Brain microvascular endothelial cell (primary cell): ENCODE data around the gene NR3C1.
"Not testable (repeated sequence)": the region's sequence is repeated elsewhere in the genome, so short reads cannot be mapped to it uniquely, and the experiment has no call there.

ENCODE experiments used
- DNase-seq: peaks from one replicate; pipeline ENCODE4 v3.0.0-alpha.2; 2020
- H3K27ac ChIP-seq: fragments of 250-450 bp; sonication (Bioruptor Pico); 2 replicates; pipeline ENCODE4 v1.5.1; 2020; ENCODE audit warnings: mild to moderate bottlenecking, moderate library complexity
- H3K27me3 ChIP-seq: fragments of 250-450 bp; sonication (Bioruptor Pico); replicated peaks from 2 replicates; pipeline ENCODE4 v1.5.1; 2020; ENCODE audit warnings: mild to moderate bottlenecking
- H3K36me3 ChIP-seq: fragments of 250-450 bp; sonication (Bioruptor Pico); replicated peaks from 2 replicates; pipeline ENCODE4 v1.5.1; 2020; ENCODE audit warnings: mild to moderate bottlenecking
- H3K4me3 ChIP-seq: 2 replicates; pipeline ENCODE4 v1.5.1; 2011; ENCODE audit warnings: low read depth, mild to moderate bottlenecking, control low read depth, low read length, moderate library complexity
- in situ Hi-C: cut with HindIII; loops from 2 replicates; pipeline ENCODE4 v1.10.0; 2017; ENCODE audit warnings: low sequenced_read_pairs, low pct_ligation_motif_present
- TF ChIP-seq, protein P1 (sequence below): IDR thresholded peaks from 2 replicates; pipeline ENCODE4 v1.5.1; 2011; ENCODE audit warnings: low read depth, mild to moderate bottlenecking, moderate library complexity, low read length, control low read depth, inconsistent platforms; ENCODE audit errors: missing control alignments

NR3C1 gene

DNA sequence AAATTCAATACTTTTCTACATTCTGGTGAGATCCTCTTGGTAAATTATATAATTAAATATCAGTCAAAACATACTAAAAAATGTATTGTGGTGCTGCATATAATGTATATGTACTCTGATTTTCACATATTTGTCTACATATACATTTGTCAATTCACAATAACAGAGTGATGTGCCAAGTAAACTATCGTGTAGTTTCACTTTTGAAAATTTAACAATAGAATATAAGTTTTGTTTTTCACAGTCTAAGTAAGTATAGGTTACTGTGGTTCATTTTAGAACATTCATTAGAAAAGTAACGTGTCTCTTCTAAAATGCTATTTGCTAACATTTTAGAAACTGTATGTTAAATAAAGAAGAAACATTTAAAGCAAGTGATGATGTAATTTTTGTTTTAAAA, 73.6 kb downstream of the NR3C1 start:
- TF ChIP-seq, protein P1, sequence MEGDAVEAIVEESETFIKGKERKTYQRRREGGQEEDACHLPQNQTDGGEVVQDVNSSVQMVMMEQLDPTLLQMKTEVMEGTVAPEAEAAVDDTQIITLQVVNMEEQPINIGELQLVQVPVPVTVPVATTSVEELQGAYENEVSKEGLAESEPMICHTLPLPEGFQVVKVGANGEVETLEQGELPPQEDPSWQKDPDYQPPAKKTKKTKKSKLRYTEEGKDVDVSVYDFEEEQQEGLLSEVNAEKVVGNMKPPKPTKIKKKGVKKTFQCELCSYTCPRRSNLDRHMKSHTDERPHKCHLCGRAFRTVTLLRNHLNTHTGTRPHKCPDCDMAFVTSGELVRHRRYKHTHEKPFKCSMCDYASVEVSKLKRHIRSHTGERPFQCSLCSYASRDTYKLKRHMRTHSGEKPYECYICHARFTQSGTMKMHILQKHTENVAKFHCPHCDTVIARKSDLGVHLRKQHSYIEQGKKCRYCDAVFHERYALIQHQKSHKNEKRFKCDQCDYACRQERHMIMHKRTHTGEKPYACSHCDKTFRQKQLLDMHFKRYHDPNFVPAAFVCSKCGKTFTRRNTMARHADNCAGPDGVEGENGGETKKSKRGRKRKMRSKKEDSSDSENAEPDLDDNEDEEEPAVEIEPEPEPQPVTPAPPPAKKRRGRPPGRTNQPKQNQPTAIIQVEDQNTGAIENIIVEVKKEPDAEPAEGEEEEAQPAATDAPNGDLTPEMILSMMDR, result no peak
- Histone ChIP-seq H3K36me3 (no peaks in the 10 kb centered on the region), H3K27ac (no peak overlapping the region), H3K4me3 (no peak overlapping the region), H3K27me3 (no peaks in the 10 kb centered on the region)
- in situ Hi-C loops, result no loop called here
- DNase-seq, result no peak

DNA sequence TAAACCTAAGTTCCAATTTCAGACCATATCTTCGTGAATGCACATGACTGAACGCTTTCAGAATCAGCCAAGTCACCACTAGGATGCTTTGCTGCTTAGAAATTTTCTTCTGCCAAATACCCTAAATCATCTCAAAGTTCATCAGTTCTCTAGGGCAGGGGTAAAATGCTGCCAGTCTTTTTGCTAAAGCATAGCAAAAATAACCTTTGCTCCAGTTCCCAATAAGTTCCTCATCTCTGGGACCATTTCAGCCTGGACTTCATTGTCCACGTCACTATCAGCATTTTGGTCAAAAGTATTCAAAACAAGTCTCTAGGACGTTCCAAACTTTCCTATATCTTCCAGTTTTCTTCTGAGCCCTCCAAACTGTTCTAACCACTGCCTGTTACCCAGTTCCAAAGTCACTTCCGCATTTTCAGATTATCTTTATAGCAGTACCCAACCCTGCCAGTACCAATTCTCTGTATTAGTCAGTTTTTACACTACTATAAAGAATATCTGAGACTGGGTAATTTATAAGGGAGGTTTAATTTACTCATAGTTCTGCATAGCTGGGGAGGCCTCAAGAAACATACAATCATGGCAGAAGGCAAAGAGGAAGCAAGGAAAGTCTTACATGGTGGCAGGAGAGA, 74.8 kb downstream of the NR3C1 start:
- Histone ChIP-seq H3K4me3 (no peak overlapping the region), H3K36me3 (no peaks in the 10 kb centered on the region), H3K27ac (no peak overlapping the region), H3K27me3 (no peaks in the 10 kb centered on the region)
- in situ Hi-C loops, result no loop called here
- no peak for DNase-seq
- TF ChIP-seq, protein P1, result no peak

DNA sequence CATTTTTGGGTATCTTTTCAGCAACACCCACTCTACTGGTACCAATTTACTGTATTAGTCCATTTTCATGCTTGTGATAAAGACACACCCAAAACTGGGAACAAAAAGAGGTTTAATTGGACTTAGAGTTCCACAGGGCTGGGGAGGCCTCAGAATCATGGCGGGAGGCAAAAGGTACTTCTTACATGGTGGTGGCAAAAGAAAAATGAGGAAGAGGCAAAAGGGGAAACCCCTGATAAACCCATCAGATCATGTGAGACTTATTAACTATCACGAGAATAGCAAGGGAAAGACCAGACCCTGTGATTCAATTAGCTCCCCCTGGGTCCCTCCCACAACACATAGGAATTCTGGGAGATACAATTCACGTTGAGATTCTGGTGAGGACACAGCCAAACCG, 78.4 kb downstream of the NR3C1 start:
- H3K27ac ChIP-seq, DNase-seq, in situ Hi-C loops, H3K36me3 ChIP-seq, H3K4me3 ChIP-seq, H3K27me3 ChIP-seq: not testable (repeated sequence)

DNA sequence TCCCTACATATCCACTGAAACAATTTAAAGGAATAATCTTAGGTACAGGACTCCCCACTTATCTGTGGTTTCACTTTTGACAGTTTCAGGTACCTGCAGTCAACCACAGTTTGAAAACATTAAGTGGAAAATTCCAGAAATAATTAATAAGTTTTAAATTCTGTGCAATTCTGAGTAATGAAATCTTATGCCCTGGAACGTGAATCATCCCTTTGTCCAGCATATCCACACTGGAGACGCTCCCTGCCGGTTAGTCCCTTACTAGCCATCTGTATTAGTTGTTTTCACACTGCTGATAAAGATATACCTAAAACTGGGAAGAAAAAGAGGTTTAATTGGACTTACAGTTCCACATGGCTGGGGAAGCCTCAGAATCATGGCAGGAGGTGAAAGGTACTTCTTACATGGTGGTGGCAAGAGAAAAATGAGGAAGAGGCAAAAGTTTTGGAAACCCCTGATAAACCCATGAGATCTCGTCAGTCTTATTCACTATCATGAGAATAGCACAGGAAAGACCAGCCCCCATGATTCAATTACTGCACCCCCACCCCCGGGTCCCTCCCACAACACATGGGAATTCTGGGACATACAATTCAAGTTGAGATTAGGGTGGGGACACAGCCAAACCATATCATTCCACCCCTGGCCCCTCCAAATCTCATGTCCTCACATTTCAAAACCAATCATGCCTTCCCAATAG, 80.4 kb downstream of the NR3C1 start:
- DNase-seq, result peak; percentile 38
- H3K27ac ChIP-seq, H3K27me3 ChIP-seq, in situ Hi-C loops, H3K36me3 ChIP-seq, H3K4me3 ChIP-seq: not testable (repeated sequence)
- TF ChIP-seq, protein P1, result peak; percentile 45

DNA sequence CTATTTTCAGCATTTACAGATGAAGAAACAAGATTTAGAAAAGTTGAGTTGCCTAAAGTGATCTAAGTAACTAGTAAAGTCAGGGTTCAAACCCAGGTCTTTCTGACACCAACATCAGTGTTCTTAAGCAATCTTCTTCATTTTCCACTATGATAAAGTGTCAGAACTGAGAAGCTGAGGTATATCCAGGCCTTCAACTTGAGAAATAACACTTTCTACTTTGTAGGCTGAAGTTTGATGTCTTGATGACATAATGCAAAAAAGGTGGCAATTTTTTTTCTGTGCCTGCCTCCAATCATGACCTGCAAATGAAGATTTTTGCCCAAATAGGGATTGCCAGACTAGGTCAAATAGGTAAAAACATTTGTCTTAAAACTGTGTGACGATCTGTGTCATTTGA, 81.3 kb downstream of the NR3C1 start:
- TF ChIP-seq, protein P1, result no peak
- Histone ChIP-seq H3K4me3 (no peak overlapping the region), H3K36me3 (no peaks in the 10 kb centered on the region), H3K27me3 (no peaks in the 10 kb centered on the region), H3K27ac (no peak overlapping the region)
- DNase-seq, result no peak
- in situ Hi-C loops, result no loop called here

DNA sequence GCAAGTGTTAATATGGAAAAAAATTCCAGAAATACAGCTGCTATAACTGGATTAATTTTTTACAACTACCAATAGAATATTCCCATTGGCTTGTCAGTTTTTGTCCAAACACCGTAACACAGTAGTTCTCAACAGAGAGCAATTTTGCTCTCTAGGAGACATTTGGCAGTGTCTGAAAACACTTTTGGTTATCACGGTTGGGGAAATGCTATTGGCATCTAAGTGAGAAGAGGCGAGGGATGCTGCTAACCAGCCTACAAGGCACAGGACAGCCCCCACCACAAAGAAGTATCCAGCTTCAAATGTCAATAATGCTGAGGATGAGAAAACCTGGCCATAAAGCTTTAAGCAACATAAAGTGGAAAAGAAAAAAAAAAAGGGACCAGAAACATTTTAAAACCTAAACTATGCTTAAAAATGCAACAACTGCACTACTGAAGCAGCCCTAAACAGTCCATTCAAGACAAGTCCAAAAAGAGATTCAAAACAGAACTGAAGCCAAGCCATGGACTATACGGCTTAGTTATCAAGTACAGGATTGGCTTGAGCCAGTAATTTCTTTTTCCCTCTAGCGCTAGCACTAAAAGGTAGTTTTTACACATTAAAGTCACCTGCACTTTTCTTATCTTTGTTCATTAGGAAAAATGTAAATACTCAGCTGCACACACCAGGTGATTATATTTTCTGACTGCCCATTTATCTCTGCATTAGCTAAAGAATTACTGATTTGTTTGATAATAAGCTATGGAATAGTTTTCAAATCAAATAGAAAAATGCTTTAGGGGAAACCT, 83.9 kb downstream of the NR3C1 start:
- in situ Hi-C loops, result no loop called here
- Histone ChIP-seq H3K27me3 (no peaks in the 10 kb centered on the region), H3K27ac (no peak overlapping the region), H3K4me3 (no peak overlapping the region), H3K36me3 (no peaks in the 10 kb centered on the region)
- DNase-seq, result no peak
- TF ChIP-seq, protein P1, result no peak
